OCI-LY3 (cell line): ENCODE measurements around the gene CAMK1D.

Source experiments
- H2AFZ ChIP-seq: fragments of 200-600, 300-600 bp; shearing (Covaris generic); 2 replicates; pipeline ENCODE4 v1.6.0; 2014; ENCODE audit warnings: antibody characterized with exemption, low read depth, low read length
- H3K27ac ChIP-seq: fragments of 200-600, 300-600 bp; sonication (generic); 2 replicates; pipeline ENCODE4 v1.5.1; 2014; ENCODE audit warnings: mild to moderate bottlenecking, low read length, moderate library complexity, mixed read lengths
- H3K27me3 ChIP-seq: fragments of 200-600, 300-600 bp; sonication (generic); 2 replicates; pipeline ENCODE4 v1.6.1; 2014; ENCODE audit warnings: low read depth, low read length, mixed read lengths
- H3K36me3 ChIP-seq: fragments of 200-600, 300-600 bp; sonication (generic); replicated peaks from 2 replicates; pipeline ENCODE3; 2014; ENCODE audit warnings: low read depth, low read length, mixed read lengths
- H3K4me1 ChIP-seq: fragments of 300-600, 200-600 bp; sonication (generic); 2 replicates; pipeline ENCODE4 v1.6.1; 2014; ENCODE audit warnings: low read length, mixed read lengths
- H3K4me2 ChIP-seq: fragments of 200-600, 300-600 bp; sonication (generic); 2 replicates; pipeline ENCODE4 v1.6.1; 2014; ENCODE audit warnings: low read length, mixed read lengths
- H3K4me3 ChIP-seq: fragments of 300-600, 200-600 bp; sonication (generic); 2 replicates; pipeline ENCODE4 v1.5.1; 2014; ENCODE audit warnings: antibody characterized with exemption, mild to moderate bottlenecking, low read length, moderate library complexity
- H3K79me2 ChIP-seq: fragments of 300-600, 200-600 bp; shearing (Covaris generic); 2 replicates; pipeline ENCODE4 v1.6.1; 2014; ENCODE audit warnings: mild to moderate bottlenecking, low read length, mixed read lengths
- H3K9ac ChIP-seq: fragments of 300-600, 200-600 bp; shearing (Covaris generic); 2 replicates; pipeline ENCODE4 v1.6.0; 2014; ENCODE audit warnings: mild to moderate bottlenecking, low read length, moderate library complexity
- H3K9me3 ChIP-seq: fragments of 200-600, 300-600 bp; shearing (Covaris generic); 2 replicates; pipeline ENCODE4 v1.6.1; 2014; ENCODE audit warnings: low read length, mixed read lengths; ENCODE audit not compliant: insufficient read depth
- H4K20me1 ChIP-seq: fragments of 200-600, 300-600 bp; sonication (generic); 2 replicates; pipeline ENCODE4 v1.6.1; 2016; ENCODE audit warnings: low read length, mixed read lengths; ENCODE audit not compliant: insufficient read depth
- CTCF ChIP-seq: fragments of 200-600, 300-600 bp; sonication (generic); IDR thresholded peaks from 2 replicates; pipeline ENCODE4 v1.5.1; 2014; ENCODE audit warnings: antibody characterized with exemption, low read length, low read depth
- EZH2phosphoT487 ChIP-seq: fragments of 200-600 bp; shearing (Covaris generic); IDR thresholded peaks from 2 replicates; pipeline ENCODE4 v1.6.1; 2018; ENCODE audit warnings: antibody characterized with exemption, mixed run types, low read depth

The CAMK1D gene

GRCh38 chr10:12788277-12788676 lies 438.9 kb downstream of the CAMK1D start:
- no peak overlapping the region for H3K27ac ChIP-seq
- no peak overlapping the region for H3K9ac ChIP-seq
- H3K36me3 ChIP-seq = peaks cover 5% of the 10 kb centered on the region
- H3K4me2 ChIP-seq = no peak overlapping the region
- H3K4me3 ChIP-seq = no peak overlapping the region
- no peak overlapping the region for H2AFZ ChIP-seq
- no peaks in the 10 kb centered on the region for H3K4me1 ChIP-seq
- H3K79me2 ChIP-seq = no peaks in the 10 kb centered on the region
- no peaks in the 10 kb centered on the region for H3K27me3 ChIP-seq
- H4K20me1 ChIP-seq = no peaks in the 10 kb centered on the region
- TF ChIP-seq EZH2phosphoT487 (no peak), CTCF (no peak)
- H3K9me3 ChIP-seq = no peaks in the 10 kb centered on the region

- Histone ChIP-seq H2AFZ (no peak overlapping the region), H3K27ac (no peak overlapping the region), H3K4me1 (no peaks in the 10 kb centered on the region), H3K9ac (no peak overlapping the region), H3K36me3 (peaks cover 5% of the 10 kb centered on the region), H4K20me1 (no peaks in the 10 kb centered on the region), H3K4me2 (no peak overlapping the region), H3K79me2 (no peaks in the 10 kb centered on the region), H3K9me3 (no peaks in the 10 kb centered on the region), H3K27me3 (no peaks in the 10 kb centered on the region), H3K4me3 (no peak overlapping the region)
- no peak for TF ChIP-seq EZH2phosphoT487
- no peak for TF ChIP-seq CTCF
Measured at GRCh38 chr10:12790270-12790669, 440.9 kb downstream of the CAMK1D start.

GRCh38 chr10:12791728-12792127 lies 442.4 kb downstream of the CAMK1D start:
- TF ChIP-seq CTCF = no peak
- TF ChIP-seq EZH2phosphoT487 = no peak
- Histone ChIP-seq H4K20me1 (no peaks in the 10 kb centered on the region), H3K4me1 (no peaks in the 10 kb centered on the region), H3K79me2 (no peaks in the 10 kb centered on the region), H2AFZ (no peak overlapping the region), H3K36me3 (peaks cover 5% of the 10 kb centered on the region), H3K4me2 (no peak overlapping the region), H3K4me3 (no peak overlapping the region), H3K9ac (no peak overlapping the region), H3K9me3 (no peaks in the 10 kb centered on the region), H3K27me3 (no peaks in the 10 kb centered on the region), H3K27ac (no peak overlapping the region)

- Histone ChIP-seq H4K20me1 (no peaks in the 10 kb centered on the region), H3K79me2 (no peaks in the 10 kb centered on the region), H3K27me3 (no peaks in the 10 kb centered on the region), H3K4me3 (no peak overlapping the region), H3K9me3 (no peaks in the 10 kb centered on the region), H3K27ac (no peak overlapping the region), H3K4me2 (no peak overlapping the region), H3K9ac (no peak overlapping the region), H2AFZ (no peak overlapping the region), H3K36me3 (peaks cover 5% of the 10 kb centered on the region), H3K4me1 (no peaks in the 10 kb centered on the region)
- no peak for TF ChIP-seq EZH2phosphoT487
- no peak for TF ChIP-seq CTCF
Measured at GRCh38 chr10:12792889-12793556, 443.7 kb downstream of the CAMK1D start.
